NCI-H1436 treated with DMSO at 0.1 percent for 48 hours (cell line): Measurements from ENCODE around the gene OR4K2.
"Not testable (repeated sequence)": the region's sequence is repeated elsewhere in the genome, so short reads cannot be mapped to it uniquely, and the experiment has no call there.

Source experiments
- DNase-seq: peaks from one replicate; lab custom pipeline; 2025; lab: John Stamatoyannopoulos, UW

Gene OR4K2

GRCh38 chr14:19874842-19875241 lies at the start of gene OR4K2:
OR4K2 (plus strand) TSS chr14:19875142; CDS start chr14:19876268, 1,126 bp downstream.
- DNase-seq = no peak

- DNase-seq = not testable (repeated sequence)
Observed at GRCh38 chr14:19827626-19828244, 47.2 kb upstream of the OR4K2 start.

DNA sequence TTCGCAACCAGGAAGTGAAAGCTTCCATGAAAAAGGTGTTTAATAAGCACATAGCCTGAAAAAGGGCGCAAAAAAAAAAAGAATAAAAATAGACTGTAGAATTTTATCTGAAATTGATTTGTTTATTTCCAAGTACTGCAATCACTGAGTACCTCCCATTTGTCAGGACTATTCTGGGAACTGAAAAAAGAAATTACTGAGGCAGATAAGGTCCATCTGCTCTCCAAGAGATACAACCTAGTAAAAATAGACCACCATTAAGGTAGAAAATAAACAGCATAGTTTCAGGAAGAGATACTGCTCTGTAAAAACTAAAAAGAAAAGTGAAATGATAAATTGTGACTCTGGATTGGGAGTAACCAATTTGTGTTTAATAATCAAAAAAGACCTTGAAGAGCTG lies 46.6 kb upstream of the OR4K2 start:
- no peak for DNase-seq

GRCh38 chr14:19834203-19834848 lies 40.6 kb upstream of the OR4K2 start:
- DNase-seq = not testable (repeated sequence)

DNA sequence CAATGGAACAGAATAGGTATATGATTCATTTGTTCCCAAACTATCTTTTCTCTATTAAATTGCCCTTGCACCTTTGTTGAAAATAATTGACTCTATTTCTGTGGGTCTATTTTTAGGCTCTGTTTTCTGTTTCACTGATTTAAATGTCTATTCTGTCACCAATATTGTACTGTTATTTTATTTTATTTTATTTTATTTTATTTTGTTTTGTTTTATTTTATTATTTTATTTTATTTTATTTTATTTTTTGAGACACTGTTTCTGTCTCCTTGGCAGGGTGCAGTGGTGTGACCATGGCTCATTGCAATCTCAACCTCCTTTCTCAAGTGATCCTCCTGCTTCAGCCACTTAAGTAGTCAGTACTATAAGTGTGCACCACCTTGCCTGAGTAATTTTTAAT lies 36.5 kb upstream of the OR4K2 start:
- no peak for DNase-seq

- DNase-seq = no peak
Observed at GRCh38 chr14:19851365-19851764, 23.6 kb upstream of the OR4K2 start.

DNA sequence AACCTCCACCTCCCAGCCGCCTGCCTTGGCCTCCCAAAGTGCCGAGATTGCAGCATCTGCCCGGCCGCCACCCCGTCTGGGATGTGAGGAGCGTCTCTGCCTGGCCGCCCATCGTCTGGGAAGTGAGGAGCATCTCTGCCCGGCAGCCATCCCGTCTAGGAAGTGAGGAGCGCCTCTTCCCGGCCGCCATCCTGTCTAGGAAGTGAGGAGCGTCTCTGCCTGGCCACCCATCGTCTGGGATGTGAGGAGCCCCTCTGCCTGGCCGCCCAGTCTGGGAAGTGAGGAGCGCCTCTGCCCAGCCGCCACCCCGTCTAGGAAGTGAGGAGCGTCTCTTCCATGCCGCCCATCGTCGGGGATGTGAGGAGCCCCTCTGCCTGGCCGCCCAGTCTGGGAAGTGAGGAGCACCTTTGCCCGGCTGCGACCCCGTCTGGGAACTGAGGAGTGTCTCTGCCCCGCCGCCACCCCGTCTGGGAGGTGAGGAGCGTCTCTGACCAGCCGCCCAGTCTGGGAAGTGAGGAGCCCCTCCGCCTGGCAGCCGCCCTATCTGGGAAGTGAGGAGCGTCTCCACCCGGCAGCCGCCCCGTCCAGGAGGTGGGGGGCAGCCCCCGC lies 8.8 kb upstream of the OR4K2 start:
- not testable (repeated sequence) for DNase-seq

- DNase-seq = no peak
Observed at GRCh38 chr14:19873178-19873577, 1.8 kb upstream of the OR4K2 start.

GRCh38 chr14:19878029-19878642 lies 3.2 kb downstream of the OR4K2 start:
- DNase-seq = no peak

GRCh38 chr14:19895282-19895681 lies 20.3 kb downstream of the OR4K2 start:
- no peak for DNase-seq

- no peak for DNase-seq
Observed at GRCh38 chr14:19900999-19901398, 26.1 kb downstream of the OR4K2 start.

DNA sequence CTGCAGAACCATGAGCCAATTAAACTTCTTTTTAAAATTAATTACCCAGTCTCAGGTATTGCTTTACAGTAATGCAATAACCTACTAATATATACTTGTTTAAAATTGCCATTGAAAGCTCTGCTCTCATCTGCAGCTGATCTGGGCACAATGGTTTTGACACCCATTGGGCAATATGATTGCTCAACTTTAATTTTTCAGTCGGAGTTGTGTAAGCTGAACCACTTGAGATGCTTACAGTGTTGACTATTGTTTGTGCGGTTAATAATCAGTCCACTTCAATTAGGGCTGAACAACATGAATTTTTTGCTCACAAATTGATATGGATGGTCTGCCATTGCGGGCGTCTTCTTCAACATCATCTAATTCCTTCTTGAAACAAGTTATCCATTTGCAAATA lies 27.5 kb downstream of the OR4K2 start:
- no peak for DNase-seq

DNA sequence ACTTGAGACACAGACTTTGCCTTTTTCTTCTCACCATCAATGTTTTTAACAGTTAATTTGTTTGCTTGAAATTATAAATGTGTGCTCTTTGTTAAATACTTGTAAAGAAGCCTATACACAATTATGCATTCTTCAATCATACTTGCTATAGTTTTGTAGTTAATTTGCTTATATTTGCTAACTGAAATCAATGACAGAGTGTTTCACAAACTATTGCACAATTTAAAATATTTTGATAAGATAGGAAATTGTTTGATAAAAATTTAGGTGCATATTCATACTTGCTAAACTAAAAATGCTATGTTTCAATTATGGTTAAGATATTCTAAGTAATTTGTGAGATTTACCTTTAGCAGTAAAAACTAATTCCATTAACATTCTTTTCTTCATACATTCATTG lies 31.7 kb downstream of the OR4K2 start:
- no peak for DNase-seq

DNA sequence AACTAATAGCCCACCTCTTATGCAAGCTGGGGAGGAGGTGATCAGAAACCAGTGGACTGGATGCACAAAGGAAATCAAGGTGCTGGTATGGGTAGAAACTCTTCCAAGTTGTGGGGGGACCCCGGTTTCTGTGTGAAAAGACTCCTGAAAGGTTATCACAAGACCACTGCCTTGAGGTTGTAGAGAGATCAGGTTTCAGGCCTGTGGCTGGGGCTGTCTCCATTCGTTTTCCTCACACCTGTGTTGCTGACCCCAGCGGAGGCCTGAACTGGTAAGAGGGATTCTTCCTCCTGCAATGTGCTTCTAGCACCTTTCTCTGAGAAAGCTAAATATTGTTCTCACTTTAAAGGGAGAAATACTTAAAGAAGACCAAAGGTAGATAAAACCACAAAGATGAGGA lies 36.2 kb downstream of the OR4K2 start:
- no peak for DNase-seq

- DNase-seq = no peak
Observed at GRCh38 chr14:19917243-19917642, 42.3 kb downstream of the OR4K2 start.

- DNase-seq = no peak
Observed at GRCh38 chr14:19917955-19918518, 43.1 kb downstream of the OR4K2 start.

- no peak for DNase-seq
Observed at GRCh38 chr14:19918553-19919264, 43.8 kb downstream of the OR4K2 start.

- DNase-seq = no peak
Observed at GRCh38 chr14:19920021-19920657, 45.2 kb downstream of the OR4K2 start, which contains the start of gene OR4K5. OR4K5 (plus strand) TSS chr14:19920607; CDS start chr14:19920607, 0 bp downstream.

- DNase-seq = no peak
Observed at GRCh38 chr14:19930617-19931016, 55.7 kb downstream of the OR4K2 start, which contains the start of gene OR4K1. OR4K1 (plus strand) TSS chr14:19930917; CDS start chr14:19935667, 4,750 bp downstream.
